OCI-LY1 (cell line): ENCODE results near the gene CBR4.

Experiments used
- CTCF ChIP-seq: fragments of 200-600 bp; sonication (generic), shearing (Covaris generic); IDR thresholded peaks from 2 replicates; pipeline ENCODE4 v1.5.1; 2017; ENCODE audit warnings: mild to moderate bottlenecking, antibody characterized with exemption, low read length, moderate library complexity, mixed read lengths
- EZH2 ChIP-seq: fragments of 200-600 bp; sonication (generic), shearing (Covaris generic); IDR thresholded peaks from 2 replicates; pipeline ENCODE4 v1.8.0; 2017; ENCODE audit warnings: borderline replicate concordance, mixed run types, mild to moderate bottlenecking, antibody characterized with exemption, low read length, moderate library complexity, mixed read lengths

GRCh38 chr4:168981942-168982341 lies 28.1 kb downstream of the CBR4 start:
- TF ChIP-seq EZH2 (no peak), CTCF (no peak)
